K562 (cell line): ENCODE data around the gene STX19. TPM values are rescaled to one million over a fixed set of nuclear protein-coding genes. Genes with fewer than 3 reads are reported as not detected.

Source experiments
- ADNP ChIP-seq: fragments of 200-800 bp; sonication (Bioruptor generic); IDR thresholded peaks from 2 replicates; pipeline ENCODE4 v1.6.1; 2016; ENCODE audit warnings: missing genetic modification characterization, missing compliant biosample characterization
- CSDE1 ChIP-seq, 2 experiments: fragments of 450-650 bp; IDR thresholded peaks; 2 replicates each; pipeline ENCODE4 v1.6.1; 2016; ENCODE audit warnings: mild to moderate bottlenecking in 1 of 2
- HDGF ChIP-seq: fragments of 450-650 bp; IDR thresholded peaks from 2 replicates; pipeline ENCODE4 v1.6.1; 2016
- MEIS2 ChIP-seq: fragments of 450-650 bp; IDR thresholded peaks from 2 replicates; pipeline ENCODE4 v1.6.1; 2014; ENCODE audit warnings: mild to moderate bottlenecking; ENCODE audit not compliant: partially characterized antibody
- NCOA4 ChIP-seq: fragments of 450-650 bp; IDR thresholded peaks from 2 replicates; pipeline ENCODE4 v1.6.1; 2018; ENCODE audit warnings: mild to moderate bottlenecking; ENCODE audit not compliant: partially characterized antibody
- NCOR1 ChIP-seq: fragments of 450-650 bp; IDR thresholded peaks from 2 replicates; pipeline ENCODE4 v1.6.1; 2016; ENCODE audit warnings: mild to moderate bottlenecking, moderate library complexity
- PRPF4 ChIP-seq: fragments of 200-400 bp; formaldehyde crosslinking; IDR thresholded peaks from one replicate; pipeline ENCODE4 v1.6.1; 2017; ENCODE audit warnings: low read length, low read depth, mild to moderate bottlenecking; ENCODE audit not compliant: insufficient read depth, poor library complexity, severe bottlenecking
- RCOR1 ChIP-seq, 2 experiments: IDR thresholded peaks; 2 replicates each; pipeline ENCODE4 v1.6.1; 2012; ENCODE audit warnings: low read depth in 2 of 2, low read length in 2 of 2, borderline replicate concordance in 1 of 2, improper control_type of control experiment in 1 of 2
- SMAD2 ChIP-seq: fragments of 150-350 bp; IDR thresholded peaks from 2 replicates; pipeline ENCODE4 v1.6.1; 2014; ENCODE audit warnings: low read depth, mild to moderate bottlenecking, low read length
- SRF ChIP-seq, 2 experiments: fragments of 250-450, 450-650 bp in 1 of 2; sonication (Bioruptor Pico) in 1 of 2; sonication (generic) in 1 of 2; formaldehyde crosslinking; IDR thresholded peaks; 2 replicates each; pipeline versions ENCODE4 v1.5.0 to v1.5.1; 2020 to 2022; ENCODE audit warnings: mild to moderate bottlenecking in 1 of 2, missing genetic modification reagents in 1 of 2
- SRSF9 ChIP-seq: fragments of 200-400 bp; formaldehyde crosslinking; IDR thresholded peaks from 2 replicates; pipeline ENCODE4 v1.6.1; 2017; ENCODE audit warnings: low read depth, low read length, borderline replicate concordance
- TEAD1 ChIP-seq, 2 experiments: fragments of 450-650 bp in 1 of 2; sonication (generic) in 1 of 2; formaldehyde crosslinking; IDR thresholded peaks; 2 replicates each; pipeline versions ENCODE4 v1.4.0 to v1.8.0; 2020 to 2022; ENCODE audit warnings: mild to moderate bottlenecking in 2 of 2, missing genetic modification reagents in 1 of 2
- ZNF143 ChIP-seq: sonication (generic); formaldehyde crosslinking; IDR thresholded peaks from 2 replicates; pipeline ENCODE4 v1.9.0; 2022; ENCODE audit warnings: mild to moderate bottlenecking, missing genetic modification reagents
- polyA plus RNA-seq, 8 experiments: library from polyadenylated mRNA; depleted of rRNA in 4 of 8; stranded (reverse) in 5 of 8; unstranded in 3 of 8; fragments of >200 nt; fragmentation: Nextera tagmentation in 2 of 8; fragmentation: Illumina TruSeq in 1 of 8; extraction: Ambion mirVana in 2 of 8; extraction: Trizol in 1 of 8; gene quantifications; 2 replicates each; pipeline versions ENCODE4 v1.2.1 to v1.2.3, GENCODE V29; 2011 to 2014; ENCODE audit warnings: inconsistent platforms in 1 of 8, missing spikeins in 1 of 8
- total RNA-seq, 7 experiments: library from RNA; depleted of rRNA in 6 of 7; stranded (reverse); fragments of >200 nt in 6 of 7; fragmentation: Illumina TruSeq in 2 of 7; extraction: Trizol in 2 of 7; gene quantifications; 2 replicates each; pipeline versions ENCODE4 v1.2.1 to v1.2.3, GENCODE V29; 2011 to 2021; ENCODE audit warnings: low replicate concordance in 1 of 7
- TF ChIP-seq, protein P1 (sequence below): fragments of 250-450 bp; sonication (Bioruptor Pico); IDR thresholded peaks from 2 replicates; pipeline ENCODE4 v1.4.0; 2020; ENCODE audit warnings: mild to moderate bottlenecking, moderate library complexity
- TF ChIP-seq, protein P2 (sequence below), 2 experiments: IDR thresholded peaks; 2 replicates each; pipeline ENCODE4 v1.6.1; 2012; ENCODE audit warnings: improper control_type of control experiment in 2 of 2, low read depth in 2 of 2, low read length in 2 of 2, borderline replicate concordance in 1 of 2
- TF ChIP-seq, protein P3 (sequence below): fragments of 200-800 bp; sonication (Bioruptor generic); IDR thresholded peaks from 2 replicates; pipeline ENCODE4 v1.6.1; 2017; ENCODE audit warnings: missing genetic modification characterization, missing compliant biosample characterization

Gene STX19
- total and polyA plus RNA-seq, 9 of the 15 experiments (the other 6 are each of a cell fraction or from before 2014, with no cell fraction given): 0.04 TPM; not detected in 8

DNA sequence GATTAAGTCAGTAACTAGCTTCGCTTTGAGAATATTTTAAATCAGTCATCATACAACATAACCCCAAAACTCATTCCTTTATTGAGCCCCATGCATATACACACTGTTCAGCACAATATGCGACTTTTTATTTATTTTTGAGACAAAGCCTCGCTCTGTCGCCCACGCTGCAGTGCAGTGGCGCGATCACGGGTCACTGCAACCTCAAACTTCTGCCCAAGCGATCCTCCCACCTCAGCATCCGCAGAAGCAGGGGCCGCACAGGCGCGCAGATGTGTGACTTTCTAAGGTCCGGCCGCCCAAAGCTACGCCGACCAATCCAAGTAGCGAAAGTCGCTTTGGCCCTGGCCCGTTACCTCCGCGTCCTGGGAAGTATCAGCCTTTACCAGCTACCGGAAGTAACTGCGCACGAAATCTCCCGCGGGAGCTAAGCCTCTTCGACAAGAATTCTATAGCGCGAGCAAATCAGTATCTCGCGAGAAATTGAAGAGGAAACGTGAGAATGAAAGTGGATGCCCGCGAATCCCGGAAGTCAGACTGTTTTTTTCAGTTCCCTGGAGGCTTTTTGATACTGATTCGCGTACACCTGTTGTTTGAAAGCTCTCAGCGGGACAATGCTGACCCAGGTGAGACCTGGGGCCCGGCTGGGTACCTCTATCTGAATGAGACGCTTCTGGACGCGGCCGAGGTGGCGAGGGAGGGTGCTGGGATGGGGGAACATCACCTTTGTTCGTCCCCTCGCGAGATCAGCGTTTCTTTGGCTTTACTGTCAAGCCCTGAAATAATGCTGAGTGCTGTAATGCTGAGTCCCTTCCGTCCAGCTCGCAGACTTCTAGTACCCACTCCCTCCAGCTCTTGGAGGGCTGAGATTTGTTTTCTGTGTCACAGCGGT lies 34.4 kb upstream of the STX19 start, which contains the start of the genes DHFR2 and NSUN3 (continued):
- TF ChIP-seq, protein P1, sequence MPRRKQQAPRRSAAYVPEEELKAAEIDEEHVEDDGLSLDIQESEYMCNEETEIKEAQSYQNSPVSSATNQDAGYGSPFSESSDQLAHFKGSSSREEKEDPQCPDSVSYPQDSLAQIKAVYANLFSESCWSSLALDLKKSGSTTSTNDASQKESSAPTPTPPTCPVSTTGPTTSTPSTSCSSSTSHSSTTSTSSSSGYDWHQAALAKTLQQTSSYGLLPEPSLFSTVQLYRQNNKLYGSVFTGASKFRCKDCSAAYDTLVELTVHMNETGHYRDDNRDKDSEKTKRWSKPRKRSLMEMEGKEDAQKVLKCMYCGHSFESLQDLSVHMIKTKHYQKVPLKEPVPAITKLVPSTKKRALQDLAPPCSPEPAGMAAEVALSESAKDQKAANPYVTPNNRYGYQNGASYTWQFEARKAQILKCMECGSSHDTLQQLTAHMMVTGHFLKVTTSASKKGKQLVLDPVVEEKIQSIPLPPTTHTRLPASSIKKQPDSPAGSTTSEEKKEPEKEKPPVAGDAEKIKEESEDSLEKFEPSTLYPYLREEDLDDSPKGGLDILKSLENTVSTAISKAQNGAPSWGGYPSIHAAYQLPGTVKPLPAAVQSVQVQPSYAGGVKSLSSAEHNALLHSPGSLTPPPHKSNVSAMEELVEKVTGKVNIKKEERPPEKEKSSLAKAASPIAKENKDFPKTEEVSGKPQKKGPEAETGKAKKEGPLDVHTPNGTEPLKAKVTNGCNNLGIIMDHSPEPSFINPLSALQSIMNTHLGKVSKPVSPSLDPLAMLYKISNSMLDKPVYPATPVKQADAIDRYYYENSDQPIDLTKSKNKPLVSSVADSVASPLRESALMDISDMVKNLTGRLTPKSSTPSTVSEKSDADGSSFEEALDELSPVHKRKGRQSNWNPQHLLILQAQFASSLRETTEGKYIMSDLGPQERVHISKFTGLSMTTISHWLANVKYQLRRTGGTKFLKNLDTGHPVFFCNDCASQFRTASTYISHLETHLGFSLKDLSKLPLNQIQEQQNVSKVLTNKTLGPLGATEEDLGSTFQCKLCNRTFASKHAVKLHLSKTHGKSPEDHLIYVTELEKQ (CRISPR knock-in tag): no peak
- TF ChIP-seq, protein P2, sequence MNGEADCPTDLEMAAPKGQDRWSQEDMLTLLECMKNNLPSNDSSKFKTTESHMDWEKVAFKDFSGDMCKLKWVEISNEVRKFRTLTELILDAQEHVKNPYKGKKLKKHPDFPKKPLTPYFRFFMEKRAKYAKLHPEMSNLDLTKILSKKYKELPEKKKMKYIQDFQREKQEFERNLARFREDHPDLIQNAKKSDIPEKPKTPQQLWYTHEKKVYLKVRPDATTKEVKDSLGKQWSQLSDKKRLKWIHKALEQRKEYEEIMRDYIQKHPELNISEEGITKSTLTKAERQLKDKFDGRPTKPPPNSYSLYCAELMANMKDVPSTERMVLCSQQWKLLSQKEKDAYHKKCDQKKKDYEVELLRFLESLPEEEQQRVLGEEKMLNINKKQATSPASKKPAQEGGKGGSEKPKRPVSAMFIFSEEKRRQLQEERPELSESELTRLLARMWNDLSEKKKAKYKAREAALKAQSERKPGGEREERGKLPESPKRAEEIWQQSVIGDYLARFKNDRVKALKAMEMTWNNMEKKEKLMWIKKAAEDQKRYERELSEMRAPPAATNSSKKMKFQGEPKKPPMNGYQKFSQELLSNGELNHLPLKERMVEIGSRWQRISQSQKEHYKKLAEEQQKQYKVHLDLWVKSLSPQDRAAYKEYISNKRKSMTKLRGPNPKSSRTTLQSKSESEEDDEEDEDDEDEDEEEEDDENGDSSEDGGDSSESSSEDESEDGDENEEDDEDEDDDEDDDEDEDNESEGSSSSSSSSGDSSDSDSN (IDR thresholded peaks at IDR 0.05; ENCODE audit: borderline replicate concordance in 1 of 2, low read depth in 2 of 2, low read length in 2 of 2): peak in 1 of 2 experiments; percentile 52; a peak in 1 of 4 replicates
- no peak for TF ChIP-seq HDGF
- no peak for TF ChIP-seq SRSF9
- TF ChIP-seq, protein P3, sequence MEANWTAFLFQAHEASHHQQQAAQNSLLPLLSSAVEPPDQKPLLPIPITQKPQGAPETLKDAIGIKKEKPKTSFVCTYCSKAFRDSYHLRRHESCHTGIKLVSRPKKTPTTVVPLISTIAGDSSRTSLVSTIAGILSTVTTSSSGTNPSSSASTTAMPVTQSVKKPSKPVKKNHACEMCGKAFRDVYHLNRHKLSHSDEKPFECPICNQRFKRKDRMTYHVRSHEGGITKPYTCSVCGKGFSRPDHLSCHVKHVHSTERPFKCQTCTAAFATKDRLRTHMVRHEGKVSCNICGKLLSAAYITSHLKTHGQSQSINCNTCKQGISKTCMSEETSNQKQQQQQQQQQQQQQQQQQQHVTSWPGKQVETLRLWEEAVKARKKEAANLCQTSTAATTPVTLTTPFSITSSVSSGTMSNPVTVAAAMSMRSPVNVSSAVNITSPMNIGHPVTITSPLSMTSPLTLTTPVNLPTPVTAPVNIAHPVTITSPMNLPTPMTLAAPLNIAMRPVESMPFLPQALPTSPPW (CRISPR knock-in tag): peak; percentile 63; the same call in 1 of the 2 replicates
- no peak for TF ChIP-seq SRF (CRISPR knock-in tag; IDR thresholded peaks at IDR 0.05)
- peak in 1 of 2 experiments; percentile 50; a peak in 1 of 4 replicates for TF ChIP-seq TEAD1 (CRISPR knock-in tag; IDR thresholded peaks at IDR 0.05)
- TF ChIP-seq CSDE1 (IDR thresholded peaks at IDR 0.05): no peak
- no peak for TF ChIP-seq ADNP (tag)
- TF ChIP-seq SMAD2: no peak
- TF ChIP-seq PRPF4: no peak
- TF ChIP-seq RCOR1 (IDR thresholded peaks at IDR 0.05; ENCODE audit: borderline replicate concordance in 1 of 2, low read depth in 2 of 2, low read length in 2 of 2): peak in 1 of 2 experiments; percentile 63; a peak in 2 of 4 replicates
- TF ChIP-seq NCOR1: no peak
- peak; percentile 19 for TF ChIP-seq MEIS2
- no peak for TF ChIP-seq ZNF143
- no peak for TF ChIP-seq NCOA4
